Duodenal mucosa (tissue), 2 donors: Measurements from ENCODE around the gene SORCS2.

Source experiments
- H3K27ac ChIP-seq: one replicate; pipeline ENCODE4 v1.7.0; 2013; ENCODE audit warnings: low read depth, low read length
- H3K27me3 ChIP-seq, 2 donors: one replicate each; pipeline ENCODE4 v1.7.0; 2013; ENCODE audit warnings: low read length in 2 of 2, control low read depth in 1 of 2; ENCODE audit not compliant: insufficient read depth in 2 of 2, control insufficient read depth in 1 of 2
- H3K36me3 ChIP-seq, 2 donors: one replicate each; pipeline ENCODE4 v1.7.0; 2013; ENCODE audit warnings: low read length in 2 of 2, control low read depth in 1 of 2; ENCODE audit not compliant: insufficient read depth in 2 of 2, control insufficient read depth in 1 of 2
- H3K4me1 ChIP-seq, 2 donors: one replicate each; pipeline ENCODE4 v1.7.0; 2013; ENCODE audit warnings: low read length in 2 of 2, control low read depth in 1 of 2; ENCODE audit not compliant: insufficient read depth in 2 of 2, control insufficient read depth in 1 of 2
- H3K4me3 ChIP-seq, 2 donors: one replicate each; pipeline ENCODE4 v1.7.0; 2013; ENCODE audit warnings: low read length in 2 of 2, low read depth in 1 of 2
- H3K9ac ChIP-seq, 2 donors: one replicate each; pipeline ENCODE4 v1.7.0; 2013; ENCODE audit warnings: low read length in 2 of 2, low read depth in 1 of 2
- H3K9me3 ChIP-seq, 2 donors: one replicate each; pipeline ENCODE4 v1.7.0; 2013; ENCODE audit warnings: low read length in 2 of 2, control low read depth in 1 of 2; ENCODE audit not compliant: control insufficient read depth in 1 of 2

The SORCS2 gene

DNA sequence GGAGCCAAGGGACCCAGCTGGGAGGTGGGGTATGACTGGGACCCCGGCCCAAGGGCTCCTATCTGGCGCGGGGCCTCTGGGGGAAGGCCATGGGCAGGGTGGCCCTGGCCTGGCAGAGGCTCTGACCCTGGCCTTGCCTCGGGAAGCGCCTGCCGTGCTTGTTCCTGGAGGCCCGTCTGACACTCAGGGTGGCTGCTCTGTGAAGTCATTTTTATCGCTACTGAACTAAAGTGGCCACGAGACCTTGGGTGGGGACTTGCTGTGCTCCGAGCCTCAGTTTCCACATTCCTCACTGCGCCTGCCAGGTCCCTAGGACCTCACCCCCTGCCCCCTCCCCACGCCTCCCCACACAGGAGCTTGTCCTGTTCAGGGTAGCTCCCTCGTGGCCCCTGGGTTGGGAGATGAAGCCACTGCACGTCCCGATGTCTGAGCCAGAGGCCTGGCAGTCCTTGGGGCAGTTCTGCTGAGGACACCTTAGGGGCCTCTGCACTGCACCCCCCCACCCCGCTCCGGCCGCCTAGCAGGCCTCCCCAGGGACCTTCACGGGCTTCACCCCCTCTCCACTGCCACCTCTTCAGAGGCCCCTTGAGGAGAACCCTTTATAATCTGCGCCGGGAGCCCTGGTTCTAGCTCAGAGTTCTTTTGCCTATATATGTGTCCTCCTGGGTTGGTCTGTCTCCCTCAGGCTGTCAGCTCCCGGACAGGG, 639 bp upstream of the SORCS2 start:
- Histone ChIP-seq H3K27ac (no peak overlapping the region), H3K4me1 (no peaks in the 10 kb centered on the region), H3K27me3 (peaks cover 45 to 60% of the 10 kb centered on the region in 2 donors)

GRCh38 chr4:7193030-7193958, 956 bp downstream of the SORCS2 start:
- Histone ChIP-seq H3K27me3 (peaks cover 42 to 50% of the 10 kb centered on the region in 2 donors), H3K9ac (no peak overlapping the region), H3K27ac (no peak overlapping the region)

More for the DNA sequence above, 639 bp upstream of the SORCS2 start:
- Histone ChIP-seq H3K9ac (no peak overlapping the region), H3K9me3 (no peaks in the 10 kb centered on the region), H3K36me3 (no peaks in the 10 kb centered on the region), H3K4me3 (peak overlapping the region in 1 of 2 donors; percentile 29)

DNA sequence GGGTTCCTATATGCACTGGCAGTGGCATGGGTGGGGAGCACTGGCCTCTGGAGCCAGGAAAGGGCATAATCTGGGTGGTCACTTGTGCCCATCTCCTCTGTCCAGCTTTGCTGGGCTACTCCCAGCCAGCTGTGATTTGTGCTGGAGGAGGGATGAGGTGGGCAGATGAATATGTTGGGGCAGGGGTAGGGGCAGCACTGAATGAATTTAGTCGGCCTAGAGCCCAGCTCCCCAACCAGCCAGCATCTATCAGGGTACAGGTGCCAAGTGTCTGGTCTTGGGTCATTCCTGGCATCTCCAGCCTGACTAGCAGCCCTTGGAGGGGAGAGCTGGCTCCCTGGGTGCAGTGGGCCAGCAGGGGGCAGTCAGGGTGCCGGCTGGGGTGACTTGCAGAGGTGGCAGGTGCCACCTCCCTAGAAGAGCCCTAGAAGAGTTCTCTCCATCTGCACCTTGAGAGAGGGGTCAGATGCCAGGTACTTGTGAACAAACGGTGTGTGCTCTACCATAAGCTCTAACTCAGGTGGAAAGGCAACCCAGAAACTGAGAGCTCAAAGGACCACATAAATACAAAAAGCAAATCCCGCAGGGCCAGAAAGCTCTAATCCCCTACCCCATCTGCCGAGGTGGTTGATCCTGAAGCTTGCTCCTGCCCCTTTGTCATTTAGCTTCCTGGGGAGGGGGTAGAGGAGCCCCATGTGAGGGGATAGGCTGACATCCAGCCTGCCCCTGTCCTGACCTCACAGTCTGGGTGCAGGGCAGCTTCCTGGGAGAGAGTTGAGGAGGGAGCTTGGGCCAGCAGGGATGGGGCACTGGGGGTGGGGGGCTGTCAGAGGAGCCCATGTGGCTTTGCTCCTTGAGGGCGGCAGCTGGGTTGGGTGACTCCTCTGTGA, 2.2 kb downstream of the SORCS2 start:
- Histone ChIP-seq H3K4me1 (no peaks in the 10 kb centered on the region), H3K36me3 (no peaks in the 10 kb centered on the region), H3K27me3 (peaks cover 30 to 39% of the 10 kb centered on the region in 2 donors), H3K4me3 (no peak overlapping the region), H3K9me3 (no peaks in the 10 kb centered on the region), H3K27ac (no peak overlapping the region), H3K9ac (no peak overlapping the region)

More at GRCh38 chr4:7193030-7193958, 956 bp downstream of the SORCS2 start:
- no peaks in the 10 kb centered on the region for H3K9me3 ChIP-seq
- no peaks in the 10 kb centered on the region for H3K4me1 ChIP-seq
- no peaks in the 10 kb centered on the region for H3K36me3 ChIP-seq
- peak overlapping the region; percentile 43 for H3K4me3 ChIP-seq

- Histone ChIP-seq H3K27ac (no peak overlapping the region), H3K9me3 (no peaks in the 10 kb centered on the region), H3K27me3 (peaks cover 28 to 37% of the 10 kb centered on the region in 2 donors), H3K36me3 (no peaks in the 10 kb centered on the region), H3K4me3 (no peak overlapping the region), H3K4me1 (no peaks in the 10 kb centered on the region), H3K9ac (no peak overlapping the region)
These were observed 2.8 kb downstream of the SORCS2 start for GRCh38 chr4:7195141-7195515.

- H3K9me3 ChIP-seq = no peaks in the 10 kb centered on the region
- no peaks in the 10 kb centered on the region for H3K36me3 ChIP-seq
- H3K4me1 ChIP-seq = no peaks in the 10 kb centered on the region
- H3K4me3 ChIP-seq = no peak overlapping the region
- no peak overlapping the region for H3K27ac ChIP-seq
- peaks cover 28 to 36% of the 10 kb centered on the region in 2 donors for H3K27me3 ChIP-seq
- no peak overlapping the region for H3K9ac ChIP-seq
These were observed 3.4 kb downstream of the SORCS2 start for GRCh38 chr4:7195546-7196287.

DNA sequence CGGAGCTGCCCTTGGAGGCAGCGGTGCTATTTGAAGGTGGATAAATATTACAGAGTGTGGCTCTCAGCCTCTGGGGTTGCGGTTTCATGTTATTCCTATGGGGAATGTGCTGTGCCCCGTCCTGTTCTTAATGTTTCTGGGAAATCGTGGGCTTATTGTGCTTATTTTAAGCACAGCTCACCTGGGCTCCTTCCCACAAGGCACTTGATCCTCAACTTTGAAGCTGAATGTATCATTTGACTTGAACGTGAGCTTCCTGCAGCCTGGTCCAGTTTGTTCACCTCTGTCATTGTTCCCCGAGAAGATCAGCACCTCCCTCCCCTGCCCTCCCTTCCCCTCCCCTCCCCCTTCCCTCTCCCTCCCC, 3.9 kb downstream of the SORCS2 start:
- no peaks in the 10 kb centered on the region for H3K4me1 ChIP-seq
- H3K36me3 ChIP-seq = no peaks in the 10 kb centered on the region
- H3K9ac ChIP-seq = no peak overlapping the region
- peaks cover 24 to 32% of the 10 kb centered on the region in 2 donors for H3K27me3 ChIP-seq
- no peaks in the 10 kb centered on the region for H3K9me3 ChIP-seq
- no peak overlapping the region for H3K4me3 ChIP-seq
- H3K27ac ChIP-seq = no peak overlapping the region

GRCh38 chr4:7196736-7197135, 4.4 kb downstream of the SORCS2 start:
- Histone ChIP-seq H3K9me3 (no peaks in the 10 kb centered on the region), H3K36me3 (no peaks in the 10 kb centered on the region), H3K4me3 (no peak overlapping the region), H3K4me1 (no peaks in the 10 kb centered on the region), H3K9ac (no peak overlapping the region), H3K27me3 (peaks cover 24 to 32% of the 10 kb centered on the region in 2 donors), H3K27ac (no peak overlapping the region)

GRCh38 chr4:7197910-7198309, 5.6 kb downstream of the SORCS2 start:
- Histone ChIP-seq H3K9ac (no peak overlapping the region), H3K27me3 (peaks cover 23 to 31% of the 10 kb centered on the region in 2 donors), H3K27ac (no peak overlapping the region), H3K36me3 (no peaks in the 10 kb centered on the region), H3K9me3 (no peaks in the 10 kb centered on the region), H3K4me3 (no peak overlapping the region), H3K4me1 (no peaks in the 10 kb centered on the region)

DNA sequence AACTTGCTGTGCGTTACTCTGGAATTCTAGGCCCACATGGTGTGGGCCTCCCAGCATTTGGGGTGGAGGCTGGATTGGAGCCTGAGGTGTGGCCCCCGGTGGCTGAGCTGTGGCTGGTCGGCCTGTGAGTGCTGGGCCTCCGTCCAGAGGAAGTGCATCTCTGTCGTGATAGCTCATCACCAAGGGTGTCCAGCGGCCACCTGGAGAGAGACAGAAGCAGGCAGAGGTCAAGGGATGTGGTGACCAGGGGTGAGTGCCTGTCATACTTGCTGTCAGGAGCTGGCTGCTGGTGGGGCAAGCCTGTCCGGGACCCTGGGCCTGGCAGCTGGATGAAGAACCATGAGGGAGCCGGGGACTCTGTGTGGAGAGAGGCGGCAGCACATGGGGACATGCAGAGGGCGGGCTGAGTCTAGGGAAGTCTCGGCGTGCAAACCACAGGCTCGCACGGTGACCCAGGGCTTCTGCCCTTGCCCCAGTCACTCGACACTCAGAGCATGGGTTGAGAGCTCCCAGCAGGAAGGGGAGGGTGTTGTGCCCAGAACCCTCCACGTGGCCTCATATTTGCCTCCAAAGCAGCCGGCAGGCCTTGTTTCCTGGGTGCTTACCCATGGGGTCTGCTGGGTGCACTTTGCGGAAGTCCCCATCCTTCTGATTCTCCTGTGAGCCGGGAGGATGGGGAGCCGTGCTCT, 6.2 kb downstream of the SORCS2 start:
- no peak overlapping the region for H3K27ac ChIP-seq
- H3K9me3 ChIP-seq = no peaks in the 10 kb centered on the region
- no peaks in the 10 kb centered on the region for H3K36me3 ChIP-seq
- H3K27me3 ChIP-seq = peaks cover 16 to 25% of the 10 kb centered on the region in 2 donors
- no peak overlapping the region for H3K4me3 ChIP-seq
- no peaks in the 10 kb centered on the region for H3K4me1 ChIP-seq
- no peak overlapping the region for H3K9ac ChIP-seq
